DMS79 (cell line): ENCODE measurements around the gene MARCHF10.
"Not testable (repeated sequence)": the region's sequence is repeated elsewhere in the genome, so short reads cannot be mapped to it uniquely, and the experiment has no call there.

Experiments
- DNase-seq: peaks from one replicate; lab custom pipeline; 2025; lab: John Stamatoyannopoulos, UW

Gene MARCHF10

GRCh38 chr17:62716834-62717588, 91.1 kb downstream of the MARCHF10 start:
- no peak for DNase-seq

- no peak for DNase-seq
Measured at GRCh38 chr17:62715882-62716390, 92.2 kb downstream of the MARCHF10 start.

DNA sequence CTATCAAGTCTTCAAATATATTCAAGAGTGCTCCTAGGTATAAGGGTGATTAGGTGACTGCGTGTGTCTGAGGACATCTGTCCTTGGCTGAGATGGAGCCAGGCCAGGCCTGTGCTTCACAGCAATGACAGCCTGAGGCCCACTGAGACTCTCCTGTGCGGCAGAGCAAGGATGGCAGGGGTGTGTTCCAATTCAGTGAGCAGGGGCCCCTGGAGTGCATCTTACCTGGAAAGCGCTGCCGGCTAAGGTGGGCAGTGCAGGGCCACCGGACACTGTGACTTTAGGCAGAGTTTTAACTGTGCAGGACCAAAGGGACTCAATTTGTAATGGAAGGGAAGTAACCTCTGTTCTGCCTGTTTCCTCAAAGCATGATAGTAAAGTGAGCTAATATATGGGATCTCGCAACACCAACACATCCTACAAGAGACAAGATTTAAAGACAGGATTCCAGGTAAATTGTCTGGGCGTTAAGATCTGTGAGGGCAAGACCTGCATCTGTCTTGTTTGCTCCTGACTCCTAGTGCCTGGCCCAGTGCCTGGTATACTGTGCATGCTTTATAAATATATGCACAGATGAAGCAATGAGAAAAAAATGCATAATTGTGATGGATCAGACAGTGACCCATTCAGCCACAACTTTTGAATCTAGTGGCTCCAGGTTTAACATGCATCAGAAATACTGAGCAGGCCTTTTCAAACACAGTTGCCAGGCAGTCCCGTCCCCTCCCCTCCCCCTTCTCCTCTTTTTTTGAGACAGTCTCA, 93.9 kb downstream of the MARCHF10 start:
- DNase-seq: no peak

DNA sequence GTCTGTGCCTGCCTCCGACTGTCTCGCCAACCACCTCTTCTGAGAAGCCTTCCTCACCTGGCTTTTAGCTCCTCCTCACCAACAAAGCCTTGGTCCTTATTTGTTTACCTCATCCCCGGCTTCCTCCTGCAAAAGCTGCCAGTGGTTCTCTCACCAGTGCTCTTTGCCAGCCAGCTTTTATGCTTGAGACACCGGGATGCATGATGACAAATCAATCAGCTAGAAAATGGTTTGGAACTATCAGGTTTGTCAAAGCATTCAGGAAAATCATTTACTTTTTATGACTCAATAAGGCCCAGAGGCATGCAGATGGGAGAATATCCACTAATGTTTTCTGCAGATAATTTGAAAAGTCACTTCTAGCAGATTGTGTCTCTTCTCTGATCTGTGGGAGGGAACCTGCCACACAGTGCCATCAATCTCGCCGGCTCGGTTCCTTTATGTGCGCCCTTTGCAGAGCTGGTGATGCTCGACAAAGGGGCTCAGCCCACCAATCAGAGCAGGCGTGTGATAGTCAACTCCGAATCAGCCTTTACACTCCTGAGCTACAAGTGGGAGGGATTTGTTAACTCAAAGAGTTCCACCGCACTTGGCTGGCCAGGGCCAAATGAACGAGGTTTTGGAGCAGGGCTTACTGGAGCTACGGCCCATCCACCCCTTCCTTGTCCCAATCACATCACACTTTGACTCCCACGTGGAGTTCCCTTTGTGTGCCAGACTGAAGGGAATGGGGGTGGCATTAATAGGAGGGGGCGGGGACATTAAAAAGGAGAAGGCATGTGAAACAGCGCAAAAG, 94.8 kb downstream of the MARCHF10 start:
- DNase-seq: no peak

- no peak for DNase-seq
Measured at GRCh38 chr17:62712171-62712581, 95.9 kb downstream of the MARCHF10 start.

- DNase-seq: no peak
Measured at GRCh38 chr17:62708587-62708986, 99.5 kb downstream of the MARCHF10 start.

- DNase-seq: no peak
Measured at GRCh38 chr17:62707425-62707739, 100.7 kb downstream of the MARCHF10 start.

DNA sequence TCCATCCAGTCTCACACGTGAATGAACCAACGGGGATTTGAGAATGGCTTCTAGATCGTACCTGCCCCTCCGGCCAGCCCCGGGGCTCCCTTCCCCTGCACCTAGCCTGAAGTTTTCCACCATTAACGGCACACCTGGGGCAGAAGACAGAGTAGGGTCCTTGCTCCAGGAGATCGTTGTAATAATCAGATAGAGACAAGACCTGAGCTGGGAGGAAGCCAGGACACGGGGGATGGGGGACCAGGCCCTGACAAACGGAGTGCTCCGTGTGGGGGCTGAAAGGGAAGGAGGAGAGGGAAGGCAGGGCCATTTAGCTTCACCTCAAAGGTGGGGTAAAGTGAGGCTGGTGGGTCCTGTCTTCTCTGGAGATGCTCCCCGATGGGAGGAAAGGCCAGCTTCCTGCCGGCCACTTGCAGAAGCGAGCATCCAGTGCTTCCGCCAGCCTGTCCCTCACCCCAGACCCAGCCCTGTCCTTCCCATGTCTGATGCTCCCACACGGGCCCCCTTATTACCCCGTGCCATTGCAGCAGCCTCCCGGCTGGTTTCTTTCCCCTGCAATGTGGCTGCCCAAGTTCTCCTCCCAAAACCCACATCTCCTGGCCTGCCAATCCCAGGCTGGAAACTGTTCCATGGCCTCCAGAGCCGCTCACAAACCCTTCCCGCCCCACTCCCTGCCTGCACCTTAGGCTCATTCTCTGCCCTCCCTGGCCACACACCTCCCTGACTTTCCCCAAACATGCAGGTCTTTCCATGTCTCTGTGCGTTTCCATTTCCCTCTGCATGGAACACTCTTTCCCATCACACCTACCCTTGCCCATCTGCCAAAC, 101.3 kb downstream of the MARCHF10 start:
- DNase-seq: no peak

DNA sequence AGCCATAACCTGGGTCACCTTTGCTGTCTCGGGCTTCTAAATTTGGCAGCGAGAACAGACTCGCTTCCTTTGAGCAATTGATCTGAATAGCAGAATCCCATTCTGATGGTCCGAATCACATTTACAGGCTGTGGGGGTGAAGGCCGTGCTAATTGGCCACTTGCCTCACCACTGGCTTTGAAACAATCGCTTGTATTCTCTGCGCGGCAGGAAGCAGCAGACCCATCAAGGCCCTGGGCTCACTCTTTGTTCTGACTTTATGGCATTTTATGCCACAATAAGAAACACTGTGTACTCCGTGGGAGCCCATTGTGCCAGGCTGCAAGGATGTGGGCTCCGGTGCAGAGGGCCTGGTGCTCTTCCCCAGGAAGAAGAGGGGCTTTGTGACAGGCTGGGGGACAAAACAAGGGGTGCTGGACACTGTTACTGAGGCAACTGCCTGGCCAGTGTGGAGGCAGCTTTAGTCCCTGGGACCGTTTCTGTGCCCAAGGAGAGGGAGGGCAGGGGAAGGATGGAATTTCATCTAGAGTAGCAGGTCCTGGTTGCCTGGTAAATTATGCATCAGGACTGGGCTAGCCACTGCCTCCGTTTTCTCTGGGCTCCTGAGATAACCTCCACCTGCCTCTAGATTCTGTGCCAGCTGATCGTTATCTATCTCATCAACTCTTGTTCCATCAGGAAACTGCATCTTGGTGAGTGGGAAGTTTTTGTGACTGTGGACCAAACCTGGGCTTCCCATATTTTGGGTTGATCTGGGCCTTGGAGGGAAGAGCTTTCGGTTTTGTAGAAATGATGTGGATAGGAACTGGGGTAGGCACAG, 102.1 kb downstream of the MARCHF10 start:
- no peak for DNase-seq

DNA sequence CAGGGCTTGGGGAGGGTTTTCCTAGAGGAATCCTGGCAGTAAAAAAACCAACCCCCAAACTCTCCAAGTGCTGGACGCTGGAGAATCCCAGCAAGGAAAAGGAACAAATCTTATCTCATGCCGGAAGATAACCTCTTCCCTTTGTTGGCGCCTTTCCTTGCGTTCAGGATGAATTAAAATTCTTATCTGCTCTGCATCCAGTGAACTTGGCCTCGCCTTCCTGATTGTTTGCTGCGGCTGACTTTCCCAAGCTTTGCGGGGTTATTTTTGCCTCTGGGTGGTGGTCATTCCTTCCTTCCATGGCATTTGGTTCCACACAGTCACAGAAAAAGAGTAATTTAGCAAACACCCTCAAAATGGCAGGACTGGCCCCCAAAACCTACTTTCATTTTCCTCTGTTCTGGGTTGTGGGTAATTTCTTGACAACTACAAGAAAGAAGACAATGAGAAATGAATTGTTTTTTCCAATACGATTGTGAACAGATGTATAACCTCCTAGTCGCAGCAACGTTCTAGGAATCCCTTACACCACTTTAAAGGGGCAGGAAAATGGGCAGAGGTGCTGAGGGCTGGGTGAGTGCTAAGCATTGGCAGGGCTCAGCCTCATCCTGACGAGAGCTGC, 102.8 kb downstream of the MARCHF10 start:
- DNase-seq: no peak

DNA sequence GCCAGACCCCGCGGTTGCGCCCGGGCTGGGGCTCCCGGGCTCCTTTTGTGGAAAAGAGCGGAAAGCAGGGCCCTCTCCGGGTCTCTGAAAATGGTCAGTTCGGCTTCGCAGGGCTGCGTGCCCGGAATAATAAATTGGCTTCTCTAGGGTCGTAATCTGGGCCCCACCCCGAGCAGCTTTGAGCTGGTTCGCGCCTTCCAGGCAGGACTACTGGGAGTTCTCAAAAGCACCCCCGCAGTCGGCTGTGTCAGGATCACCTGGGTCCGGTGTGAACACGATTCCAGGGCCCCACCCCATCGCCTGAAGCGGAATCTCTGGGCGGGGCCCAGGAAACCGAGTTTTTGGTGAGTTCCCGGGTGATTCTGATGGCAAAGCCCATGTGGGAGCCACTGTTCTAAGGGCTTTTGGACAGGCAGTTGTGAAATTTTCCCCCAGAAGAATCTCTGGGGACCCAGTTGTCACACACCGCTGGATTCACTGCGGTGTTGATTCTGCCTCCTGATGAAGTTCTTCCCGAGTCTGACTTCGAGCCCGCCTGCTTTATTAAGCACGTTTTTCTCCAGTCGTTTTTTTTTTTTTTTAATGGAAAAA, 103.6 kb downstream of the MARCHF10 start:
- no peak for DNase-seq

GRCh38 chr17:62703776-62704380, 104.2 kb downstream of the MARCHF10 start:
- no peak for DNase-seq

DNA sequence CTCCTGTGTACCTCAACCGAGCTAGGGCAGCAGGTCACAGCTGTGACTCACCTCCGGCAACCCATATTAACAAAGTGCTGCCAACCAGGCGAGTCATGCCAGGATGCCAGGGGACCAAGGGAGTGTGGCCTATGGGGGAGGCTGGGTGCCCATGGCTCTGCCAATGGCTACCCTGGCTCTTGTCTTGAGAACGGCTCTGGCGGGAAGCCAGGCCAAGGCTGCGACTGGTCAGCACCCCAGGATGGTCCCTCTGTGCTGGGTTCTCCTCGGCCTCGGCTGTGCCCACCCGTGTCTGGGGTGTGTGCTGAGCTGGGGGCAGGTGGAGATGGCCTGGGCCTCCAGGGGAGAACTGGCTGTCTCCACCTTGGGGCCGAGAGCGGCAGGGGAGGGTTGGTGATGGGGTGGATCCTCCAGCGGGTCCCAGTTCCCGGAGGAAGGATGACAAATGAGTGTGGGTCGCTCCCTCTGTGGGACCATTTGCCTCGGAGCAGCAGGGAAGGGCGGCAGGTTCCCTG, 104.8 kb downstream of the MARCHF10 start:
- DNase-seq: no peak

DNA sequence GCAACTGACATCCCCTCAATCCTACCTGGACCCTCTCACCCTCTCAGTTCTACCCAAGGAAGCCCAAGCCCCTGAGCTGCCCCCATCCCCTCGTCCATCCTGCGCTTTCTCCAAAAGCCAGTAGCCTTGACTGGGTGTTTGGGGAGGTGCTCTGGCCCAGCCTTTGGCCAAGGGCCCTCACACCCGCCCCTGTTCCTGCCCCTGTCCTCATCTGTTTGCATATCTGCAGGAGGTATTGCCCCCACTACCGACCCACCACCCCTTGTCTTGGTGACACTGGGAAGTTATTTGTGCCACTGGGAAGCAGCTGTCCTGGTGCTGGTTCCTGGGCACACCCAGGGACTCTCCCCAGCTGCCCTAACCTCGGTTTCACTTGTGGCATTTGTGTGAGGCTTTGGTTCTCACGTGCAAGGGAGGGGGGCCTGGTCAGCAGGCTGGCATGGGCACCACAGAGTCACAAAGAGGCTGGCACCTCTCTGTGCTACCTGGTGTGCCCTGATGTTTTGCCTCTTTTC, 105.3 kb downstream of the MARCHF10 start:
- DNase-seq: no peak

DNA sequence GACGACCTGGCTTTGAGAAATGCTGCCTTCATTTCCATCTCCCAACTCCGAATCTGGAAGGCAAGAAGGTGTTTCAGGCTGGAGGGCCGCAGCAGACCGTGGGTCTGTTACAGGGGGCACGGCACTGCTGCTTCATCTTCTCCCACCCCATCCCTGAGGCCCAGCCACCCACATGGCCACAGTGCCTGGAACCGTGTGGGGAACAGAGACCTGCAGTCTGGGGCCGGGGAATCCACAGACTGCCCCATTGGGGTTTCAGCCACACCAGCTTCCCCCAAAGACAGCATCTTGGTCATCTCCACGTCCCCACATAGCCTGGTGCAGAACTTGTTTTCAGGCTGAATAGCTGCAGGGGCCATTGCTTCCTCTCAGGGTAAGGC, 106.4 kb downstream of the MARCHF10 start:
- DNase-seq: no peak

- no peak for DNase-seq
Measured at GRCh38 chr17:62700964-62701705, 107.0 kb downstream of the MARCHF10 start.

GRCh38 chr17:62698459-62698858, 109.7 kb downstream of the MARCHF10 start:
- DNase-seq: not testable (repeated sequence)

DNA sequence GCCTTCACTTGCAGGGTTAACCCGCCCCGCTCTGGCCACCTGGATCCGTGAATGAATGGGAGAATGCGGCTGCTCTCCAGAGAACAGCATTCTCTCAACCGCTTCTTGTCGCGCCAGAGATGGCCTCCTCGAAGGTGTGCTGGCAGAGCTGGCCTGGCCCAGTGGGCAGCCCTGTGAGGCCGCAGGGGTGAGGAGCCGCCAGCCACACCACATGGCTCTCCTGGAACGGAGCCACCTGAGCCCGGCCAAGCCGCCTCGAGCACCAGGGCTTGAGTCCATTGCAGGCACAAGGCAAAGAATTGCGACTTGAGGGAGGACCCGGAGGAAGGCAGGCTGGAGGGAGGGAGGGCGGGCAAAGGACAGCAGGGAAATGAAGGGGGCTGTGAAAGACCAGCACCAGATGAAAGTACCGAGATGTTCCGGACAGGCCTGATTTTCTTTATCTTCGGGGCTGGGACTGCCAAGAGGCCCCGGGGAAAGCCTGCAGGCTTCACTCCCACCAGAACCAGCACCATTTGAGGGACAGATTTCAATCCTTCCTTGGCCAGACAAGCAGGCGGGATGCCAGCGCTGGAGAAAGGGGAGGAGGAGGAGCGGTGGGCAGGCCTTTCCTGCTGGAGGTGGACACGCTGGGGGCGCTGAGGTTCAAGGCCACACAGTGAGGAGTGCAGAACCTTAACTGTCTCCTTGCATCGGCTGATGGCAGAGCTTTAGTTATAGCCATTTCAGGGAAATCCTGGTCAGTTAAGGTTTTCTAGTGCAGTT, 111.2 kb downstream of the MARCHF10 start:
- no peak for DNase-seq
